K562 (cell line): Measurements from ENCODE around the gene TTL. TPM values are rescaled to one million over a fixed set of nuclear protein-coding genes. Genes with fewer than 3 reads are reported as not detected.

Source experiments
- ARID4B ChIP-seq: sonication (generic); formaldehyde crosslinking; IDR thresholded peaks from 2 replicates; pipeline ENCODE4 v1.8.0; 2022; ENCODE audit warnings: mild to moderate bottlenecking, missing genetic modification reagents
- CREB3 ChIP-seq: fragments of 450-650 bp; conservative IDR thresholded peaks from 2 replicates; pipeline ENCODE4 v1.6.1; 2016; ENCODE audit warnings: missing genetic modification characterization, low read depth, mild to moderate bottlenecking, missing compliant biosample characterization, moderate library complexity
- CREM ChIP-seq: IDR thresholded peaks from 2 replicates; pipeline ENCODE4 v1.6.1; 2014; ENCODE audit warnings: antibody characterized with exemption, low read depth
- E2F8 ChIP-seq: fragments of 450-650 bp; IDR thresholded peaks from 2 replicates; pipeline ENCODE4 v1.7.1; 2018; ENCODE audit warnings: mild to moderate bottlenecking, low read depth; ENCODE audit not compliant: partially characterized antibody
- GTF2E2 ChIP-seq: fragments of 200-800 bp; sonication (Bioruptor generic); IDR thresholded peaks from 2 replicates; pipeline ENCODE4 v1.6.1; 2016; ENCODE audit warnings: missing genetic modification characterization, missing compliant biosample characterization
- HNRNPH1 ChIP-seq: fragments of 200-400 bp; formaldehyde crosslinking; optimal IDR thresholded peaks from 2 replicates; pipeline ENCODE3; 2017; ENCODE audit warnings: low read depth, mild to moderate bottlenecking, low read length, moderate library complexity
- HNRNPLL ChIP-seq: fragments of 200-400 bp; formaldehyde crosslinking; IDR thresholded peaks from 2 replicates; pipeline ENCODE4 v1.6.1; 2017; ENCODE audit warnings: low read length, low read depth, mild to moderate bottlenecking; ENCODE audit not compliant: poor library complexity, severe bottlenecking
- L3MBTL2 ChIP-seq: fragments of 450-650 bp; IDR thresholded peaks from 2 replicates; pipeline ENCODE4 v1.6.1; 2016; ENCODE audit warnings: mild to moderate bottlenecking, moderate library complexity
- NFXL1 ChIP-seq: fragments of 450-650 bp; formaldehyde crosslinking; IDR thresholded peaks from 2 replicates; pipeline ENCODE4 v1.4.0; 2021; ENCODE audit warnings: mild to moderate bottlenecking
- NR2F6 ChIP-seq: fragments of 450-650 bp; formaldehyde crosslinking; IDR thresholded peaks from 2 replicates; pipeline ENCODE4 v1.4.0; 2020; ENCODE audit warnings: mild to moderate bottlenecking
- NR4A1 ChIP-seq, 2 experiments: fragments of 250-450 bp in 1 of 2; fragments of 450-650 bp in 1 of 2; sonication (Bioruptor Pico) in 1 of 2; IDR thresholded peaks; 2 replicates each; pipeline versions ENCODE4 v1.4.0 to v1.6.1; 2016 to 2020; ENCODE audit warnings: mild to moderate bottlenecking in 2 of 2, missing compliant biosample characterization in 1 of 2, missing genetic modification characterization in 1 of 2, moderate library complexity in 1 of 2
- POLR2AphosphoS5 ChIP-seq: IDR thresholded peaks from 2 replicates; pipeline ENCODE4 v1.6.1; 2011; ENCODE audit warnings: mild to moderate bottlenecking, low read depth, low read length, moderate library complexity; ENCODE audit not compliant: control insufficient read depth, insufficient read depth
- POLR2G ChIP-seq: fragments of 200-400 bp; formaldehyde crosslinking; IDR thresholded peaks from 2 replicates; pipeline ENCODE4 v1.6.1; 2017; ENCODE audit warnings: low read depth, mild to moderate bottlenecking, antibody characterized with exemption, low read length, moderate library complexity
- PTTG1 ChIP-seq: fragments of 450-650 bp; IDR thresholded peaks from 2 replicates; pipeline ENCODE4 v1.6.1; 2016; ENCODE audit warnings: low read depth, mild to moderate bottlenecking, missing genetic modification characterization, missing compliant biosample characterization
- RAD21 ChIP-seq, 2 experiments: fragments of 250-450 bp in 1 of 2; fragments of 450-650 bp in 1 of 2; sonication (Bioruptor Pico) in 1 of 2; formaldehyde crosslinking in 1 of 2; IDR thresholded peaks in 1 of 2; conservative IDR thresholded peaks in 1 of 2; 2 replicates each; pipeline versions ENCODE4 v1.4.0 to v1.8.0; 2020 to 2022; ENCODE audit warnings: mild to moderate bottlenecking in 2 of 2, moderate library complexity in 1 of 2
- TEAD4 ChIP-seq, 2 experiments: sonication (generic) in 1 of 2; formaldehyde crosslinking in 1 of 2; IDR thresholded peaks; 2 replicates each; pipeline versions ENCODE4 v1.6.1 to v1.8.0; 2012 to 2022; ENCODE audit warnings: borderline replicate concordance in 1 of 2, inconsistent platforms in 1 of 2, low read length in 1 of 2, mild to moderate bottlenecking in 1 of 2, missing genetic modification reagents in 1 of 2
- TRIM24 ChIP-seq, 2 experiments: fragments of 450-650 bp; IDR thresholded peaks; 2 replicates each; pipeline ENCODE4 v1.6.1; 2016
- ZBED1 ChIP-seq: IDR thresholded peaks from 2 replicates; pipeline ENCODE4 v1.6.1; 2014
- ZNF197 ChIP-seq: fragments of 200-800 bp; sonication (Bioruptor generic); IDR thresholded peaks from 2 replicates; pipeline ENCODE4 v1.6.1; 2016; ENCODE audit warnings: low read depth, missing genetic modification characterization, missing compliant biosample characterization
- ZNF3 ChIP-seq: fragments of 250-450 bp; sonication (Bioruptor Pico); IDR thresholded peaks from 2 replicates; pipeline ENCODE4 v1.5.0; 2021; ENCODE audit warnings: mild to moderate bottlenecking, moderate library complexity
- polyA plus RNA-seq, 8 experiments: library from polyadenylated mRNA; depleted of rRNA in 4 of 8; stranded (reverse) in 5 of 8; unstranded in 3 of 8; fragments of >200 nt; fragmentation: Nextera tagmentation in 2 of 8; fragmentation: Illumina TruSeq in 1 of 8; extraction: Ambion mirVana in 2 of 8; extraction: Trizol in 1 of 8; gene quantifications; 2 replicates each; pipeline versions ENCODE4 v1.2.1 to v1.2.3, GENCODE V29; 2011 to 2014; ENCODE audit warnings: inconsistent platforms in 1 of 8, missing spikeins in 1 of 8
- total RNA-seq, 7 experiments: library from RNA; depleted of rRNA in 6 of 7; stranded (reverse); fragments of >200 nt in 6 of 7; fragmentation: Illumina TruSeq in 2 of 7; extraction: Trizol in 2 of 7; gene quantifications; 2 replicates each; pipeline versions ENCODE4 v1.2.1 to v1.2.3, GENCODE V29; 2011 to 2021; ENCODE audit warnings: low replicate concordance in 1 of 7

The TTL gene
- total and polyA plus RNA-seq, 9 of the 15 experiments (the other 6 are each of a cell fraction or from before 2014, with no cell fraction given) = 9.4 to 54.4 (median 34.9) TPM

- peak; percentile 12 for TF ChIP-seq E2F8
- TF ChIP-seq NFXL1 = no peak
- no peak for TF ChIP-seq GTF2E2 (tag)
- no peak for TF ChIP-seq ZNF197 (CRISPR knock-in tag)
- peak; percentile 62 for TF ChIP-seq POLR2AphosphoS5
- TF ChIP-seq NR2F6 (CRISPR knock-in tag) = no peak
- TF ChIP-seq CREM = peak; percentile 45; the same call in 1 of the 2 replicates
- peak; percentile 19 for TF ChIP-seq HNRNPLL
- peak; percentile 84; the same call in 1 of the 2 replicates for TF ChIP-seq ARID4B (CRISPR knock-in tag)
- TF ChIP-seq CREB3 (tag) = no peak
- no peak for TF ChIP-seq ZNF3 (CRISPR knock-in tag)
- no peak; the same call in 1 of the 2 replicates for TF ChIP-seq ZBED1
- peak; percentile 76 for TF ChIP-seq POLR2G
- peak; percentile 72 for TF ChIP-seq TEAD4 (IDR thresholded peaks at IDR 0.05; ENCODE audit: low read length)
- no peak for TF ChIP-seq TEAD4 (CRISPR knock-in tag; IDR thresholded peaks at IDR 0.05; ENCODE audit: borderline replicate concordance)
- TF ChIP-seq L3MBTL2 = peak; percentile 69
- no peak for TF ChIP-seq HNRNPH1
- no peak for TF ChIP-seq NR4A1 (CRISPR knock-in tag; IDR thresholded peaks at IDR 0.05)
- TF ChIP-seq NR4A1 (tag; IDR thresholded peaks at IDR 0.05) = 0 out of 2 replicates have a peak, but pooled peaks have one; percentile 10
- peak in 1 of 2 experiments; percentile 65; a peak in 2 of 4 replicates for TF ChIP-seq TRIM24 (IDR thresholded peaks at IDR 0.05)
- peak; percentile 79 to 88 for TF ChIP-seq RAD21 (CRISPR knock-in tag; conservative IDR thresholded peaks at IDR 0.05 in 1 of 2, IDR thresholded peaks at IDR 0.05 in 1 of 2)
- no peak for TF ChIP-seq PTTG1 (tag)
These were observed 867 bp upstream of the TTL start (continued) for GRCh38 chr2:112481050-112481527.
